ENCODE results near the gene C14orf180. TPM values are rescaled to one million over a fixed set of nuclear protein-coding genes. Genes with fewer than 3 reads are reported as not detected.

The C14orf180 gene
- total and polyA plus RNA-seq, 10 of the 15 experiments (the other 5 are each of a cell fraction or from before 2014, with no cell fraction given): not detected

DNA sequence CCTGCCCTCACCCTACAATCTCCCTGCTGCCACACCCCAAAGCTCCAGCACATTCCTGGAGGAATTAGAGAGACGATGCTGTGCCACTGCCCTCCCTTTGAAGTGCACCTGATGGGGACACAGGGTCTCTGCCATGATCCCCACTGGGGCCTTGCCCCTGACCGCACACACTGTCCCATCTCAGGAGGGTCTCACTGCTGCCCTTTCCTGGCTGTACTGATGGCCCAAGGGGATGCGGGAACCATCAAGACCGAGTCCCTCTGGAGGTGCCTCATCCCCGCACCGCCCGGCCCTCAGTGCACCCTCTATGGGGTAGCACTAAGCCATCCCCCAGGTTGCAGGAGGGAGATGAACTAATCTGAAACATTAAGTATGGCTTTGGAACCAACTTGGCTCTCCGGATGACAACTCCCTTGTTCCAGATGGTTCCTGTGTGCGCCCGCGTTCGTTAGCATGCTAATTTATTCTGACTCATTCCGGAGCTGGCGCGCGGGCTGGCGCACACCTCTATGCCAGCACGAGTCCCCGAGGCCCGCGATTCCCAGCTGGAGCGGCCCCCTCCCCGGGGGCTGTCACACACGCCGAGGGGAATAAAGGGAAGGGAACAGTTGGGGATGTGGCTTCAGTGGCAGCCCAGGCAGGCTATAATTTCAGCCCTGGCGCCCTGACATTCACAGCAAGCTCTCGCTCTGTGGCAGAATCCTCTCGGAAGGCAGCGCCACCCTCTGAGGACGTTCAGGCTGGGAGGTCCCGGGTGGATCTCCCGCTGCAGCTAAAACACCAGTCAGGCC lies 34.2 kb upstream of the C14orf180 start:
- 47% methylated on average over 32 of the region's 32 CpGs for WGBS (ENCODE audit: insufficient coverage, insufficient replicate concordance, low lambda C conversion rate, missing lambda C conversion rate)

More for the DNA sequence above, 34.2 kb upstream of the C14orf180 start:
- ChIA-PET SMC1A (ENCODE audit: uncharacterized antibody, unreplicated experiment) (no interaction called here), RAD21 (ENCODE audit: unreplicated experiment) (no interaction called here), POLR2A (no interaction called here), CTCF (no interaction called here)
- DNase-seq (ENCODE audit: low read depth, low spot score) (no peak), FAIRE-seq (no peak), ATAC-seq (no peak)
- intact Hi-C loops (cut with micrococcal nuclease; ENCODE audit: unreplicated experiment): no loop called here
- H2AFZ ChIP-seq (ENCODE audit: control insufficient read depth, low read depth, low read length): no peak overlapping the region
- no peaks in the 10 kb centered on the region for H3K79me2 ChIP-seq (ENCODE audit: control insufficient read depth, insufficient read depth, low read length)
- TF ChIP-seq GABPA (IDR thresholded peaks at IDR 0.05; ENCODE audit: low read depth) (no peak), PML (IDR thresholded peaks at IDR 0.05; ENCODE audit: low read length) (no peak), HDAC2 (IDR thresholded peaks at IDR 0.05) (no peak), CEBPB (IDR thresholded peaks at IDR 0.05; ENCODE audit: borderline replicate concordance in 1 of 2, low read depth in 2 of 2, low read length in 2 of 2) (no peak), ASH2L (IDR thresholded peaks at IDR 0.05; ENCODE audit: borderline replicate concordance, low read depth) (no peak), JUNB (IDR thresholded peaks at IDR 0.05) (no peak), KDM1A (IDR thresholded peaks at IDR 0.05; ENCODE audit: borderline replicate concordance) (no peak), ESRRA (IDR thresholded peaks at IDR 0.05; ENCODE audit: low read length) (no peak), NFYB (IDR thresholded peaks at IDR 0.05; ENCODE audit: insufficient read depth, low read depth, low read length) (no peak)
- TF ChIP-seq, protein P1, sequence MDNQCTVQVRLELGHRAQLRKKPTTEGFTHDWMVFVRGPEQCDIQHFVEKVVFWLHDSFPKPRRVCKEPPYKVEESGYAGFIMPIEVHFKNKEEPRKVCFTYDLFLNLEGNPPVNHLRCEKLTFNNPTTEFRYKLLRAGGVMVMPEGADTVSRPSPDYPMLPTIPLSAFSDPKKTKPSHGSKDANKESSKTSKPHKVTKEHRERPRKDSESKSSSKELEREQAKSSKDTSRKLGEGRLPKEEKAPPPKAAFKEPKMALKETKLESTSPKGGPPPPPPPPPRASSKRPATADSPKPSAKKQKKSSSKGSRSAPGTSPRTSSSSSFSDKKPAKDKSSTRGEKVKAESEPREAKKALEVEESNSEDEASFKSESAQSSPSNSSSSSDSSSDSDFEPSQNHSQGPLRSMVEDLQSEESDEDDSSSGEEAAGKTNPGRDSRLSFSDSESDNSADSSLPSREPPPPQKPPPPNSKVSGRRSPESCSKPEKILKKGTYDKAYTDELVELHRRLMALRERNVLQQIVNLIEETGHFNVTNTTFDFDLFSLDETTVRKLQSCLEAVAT (IDR thresholded peaks at IDR 0.05): no peak
- TF ChIP-seq, protein P2, sequence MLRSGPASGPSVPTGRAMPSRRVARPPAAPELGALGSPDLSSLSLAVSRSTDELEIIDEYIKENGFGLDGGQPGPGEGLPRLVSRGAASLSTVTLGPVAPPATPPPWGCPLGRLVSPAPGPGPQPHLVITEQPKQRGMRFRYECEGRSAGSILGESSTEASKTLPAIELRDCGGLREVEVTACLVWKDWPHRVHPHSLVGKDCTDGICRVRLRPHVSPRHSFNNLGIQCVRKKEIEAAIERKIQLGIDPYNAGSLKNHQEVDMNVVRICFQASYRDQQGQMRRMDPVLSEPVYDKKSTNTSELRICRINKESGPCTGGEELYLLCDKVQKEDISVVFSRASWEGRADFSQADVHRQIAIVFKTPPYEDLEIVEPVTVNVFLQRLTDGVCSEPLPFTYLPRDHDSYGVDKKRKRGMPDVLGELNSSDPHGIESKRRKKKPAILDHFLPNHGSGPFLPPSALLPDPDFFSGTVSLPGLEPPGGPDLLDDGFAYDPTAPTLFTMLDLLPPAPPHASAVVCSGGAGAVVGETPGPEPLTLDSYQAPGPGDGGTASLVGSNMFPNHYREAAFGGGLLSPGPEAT (IDR thresholded peaks at IDR 0.05; ENCODE audit: low read depth): no peak
- TF ChIP-seq, protein P3, sequence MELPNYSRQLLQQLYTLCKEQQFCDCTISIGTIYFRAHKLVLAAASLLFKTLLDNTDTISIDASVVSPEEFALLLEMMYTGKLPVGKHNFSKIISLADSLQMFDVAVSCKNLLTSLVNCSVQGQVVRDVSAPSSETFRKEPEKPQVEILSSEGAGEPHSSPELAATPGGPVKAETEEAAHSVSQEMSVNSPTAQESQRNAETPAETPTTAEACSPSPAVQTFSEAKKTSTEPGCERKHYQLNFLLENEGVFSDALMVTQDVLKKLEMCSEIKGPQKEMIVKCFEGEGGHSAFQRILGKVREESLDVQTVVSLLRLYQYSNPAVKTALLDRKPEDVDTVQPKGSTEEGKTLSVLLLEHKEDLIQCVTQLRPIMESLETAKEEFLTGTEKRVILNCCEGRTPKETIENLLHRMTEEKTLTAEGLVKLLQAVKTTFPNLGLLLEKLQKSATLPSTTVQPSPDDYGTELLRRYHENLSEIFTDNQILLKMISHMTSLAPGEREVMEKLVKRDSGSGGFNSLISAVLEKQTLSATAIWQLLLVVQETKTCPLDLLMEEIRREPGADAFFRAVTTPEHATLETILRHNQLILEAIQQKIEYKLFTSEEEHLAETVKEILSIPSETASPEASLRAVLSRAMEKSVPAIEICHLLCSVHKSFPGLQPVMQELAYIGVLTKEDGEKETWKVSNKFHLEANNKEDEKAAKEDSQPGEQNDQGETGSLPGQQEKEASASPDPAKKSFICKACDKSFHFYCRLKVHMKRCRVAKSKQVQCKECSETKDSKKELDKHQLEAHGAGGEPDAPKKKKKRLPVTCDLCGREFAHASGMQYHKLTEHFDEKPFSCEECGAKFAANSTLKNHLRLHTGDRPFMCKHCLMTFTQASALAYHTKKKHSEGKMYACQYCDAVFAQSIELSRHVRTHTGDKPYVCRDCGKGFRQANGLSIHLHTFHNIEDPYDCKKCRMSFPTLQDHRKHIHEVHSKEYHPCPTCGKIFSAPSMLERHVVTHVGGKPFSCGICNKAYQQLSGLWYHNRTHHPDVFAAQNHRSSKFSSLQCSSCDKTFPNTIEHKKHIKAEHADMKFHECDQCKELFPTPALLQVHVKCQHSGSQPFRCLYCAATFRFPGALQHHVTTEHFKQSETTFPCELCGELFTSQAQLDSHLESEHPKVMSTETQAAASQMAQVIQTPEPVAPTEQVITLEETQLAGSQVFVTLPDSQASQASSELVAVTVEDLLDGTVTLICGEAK (IDR thresholded peaks at IDR 0.05; ENCODE audit: borderline replicate concordance): no peak
- no peaks in the 10 kb centered on the region for H3K4me1 ChIP-seq (ENCODE audit: control insufficient read depth, insufficient read depth, low read length)
- no peaks in the 10 kb centered on the region for H4K20me1 ChIP-seq (ENCODE audit: control insufficient read depth, insufficient read depth)
- no peaks in the 10 kb centered on the region for H3K36me3 ChIP-seq (ENCODE audit: control insufficient read depth in 2 of 2, insufficient read depth in 2 of 2, low read length in 1 of 2)
- H3K4me3 ChIP-seq: no peak overlapping the region
- no peak overlapping the region for H3K9ac ChIP-seq (ENCODE audit: control insufficient read depth, insufficient read depth, low read length)
- no TSS peak for BruUV-seq (replicated peaks)
- peaks cover 4 to 5% of the 10 kb centered on the region in 2 experiments; a peak in 2 of 4 replicates for H3K27me3 ChIP-seq (replicated peaks in 1 of 2; ENCODE audit: control insufficient read depth in 2 of 2, insufficient read depth in 2 of 2, low read length in 1 of 2)
- in situ Hi-C loops (cut with MboI): no loop called here
- H3K9me3 ChIP-seq (replicated peaks; ENCODE audit: control insufficient read depth, insufficient read depth, low read length): no peaks in the 10 kb centered on the region
- no peak overlapping the region for H3K27ac ChIP-seq (ENCODE audit: control insufficient read depth, insufficient read depth)
- no peak overlapping the region for H3K4me2 ChIP-seq (ENCODE audit: control insufficient read depth, insufficient read depth)

All from GM12878 (cell line).